Activated CD8-positive, alpha-beta memory T cell treated with anti-CD3 and anti-CD28 coated beads, Interleukin-2, amount 50 U/mL, for 24 hours (primary cell): ENCODE results near the gene NPTXR.

Experiments
- DNase-seq: peaks from one replicate; pipeline ENCODE4 v3.0.0-alpha.2; 2020; ENCODE audit errors: extremely low read depth

NPTXR gene

GRCh38 chr22:38770257-38770949 is 73.4 kb downstream of the NPTXR start:
- no peak for DNase-seq
